PC-9 (cell line): ENCODE data around the gene TMEM59L. TPM values are rescaled to one million over a fixed set of nuclear protein-coding genes. Genes with fewer than 3 reads are reported as not detected.

Source experiments
- BruUV-seq: library from RNA; stranded (reverse); fragments of 400-500 nt; replicated peaks from 2 replicates; lab custom pipeline; 2021; lab: Mats Ljungman, UMichigan
- CTCF ChIA-PET: fragments of 300-600 bp; sonication (Branson Sonifier 250); formaldehyde crosslinking; loops from one replicate; lab custom pipeline; 2022; ENCODE audit warnings: antibody characterized with exemption; lab: Charles Lee
- POLR2A ChIA-PET: fragments of 300-600 bp; sonication (Branson Sonifier 250); formaldehyde crosslinking; loops from one replicate; lab custom pipeline; 2022; ENCODE audit warnings: antibody characterized with exemption; ENCODE audit not compliant: unreplicated experiment; lab: Charles Lee
- DNase-seq, 2 experiments: peaks; one replicate each; pipeline versions ENCODE4 v3.0.0 to v3.0.0-alpha.2; 2015 to 2022; ENCODE audit warnings: mixed read lengths in 1 of 2
- H2AFZ ChIP-seq: fragments of 200-600 bp; sonication (generic); 2 replicates; pipeline ENCODE4 v1.8.1; 2017; ENCODE audit warnings: antibody characterized with exemption
- H3F3A ChIP-seq: fragments of 200-600 bp; sonication (generic); 2 replicates; pipeline ENCODE4 v1.8.1; 2017; ENCODE audit warnings: antibody characterized with exemption, mild to moderate bottlenecking, low read depth; ENCODE audit not compliant: insufficient read depth
- H3K27ac ChIP-seq: fragments of 200-600 bp; sonication (generic); 2 replicates; pipeline ENCODE4 v1.6.1; 2016; ENCODE audit warnings: mixed run types
- H3K27me3 ChIP-seq: fragments of 200-600 bp; sonication (generic); 2 replicates; pipeline ENCODE4 v1.6.1; 2016; ENCODE audit warnings: low read depth, mixed run types; ENCODE audit not compliant: insufficient read depth
- H3K36me3 ChIP-seq: fragments of 200-600 bp; sonication (generic); 2 replicates; pipeline ENCODE4 v1.6.1; 2016; ENCODE audit warnings: low read depth, mixed run types
- H3K4me1 ChIP-seq: fragments of 200-600 bp; sonication (generic); replicated peaks from 2 replicates; pipeline ENCODE4 v1.6.1; 2016; ENCODE audit warnings: mixed run types; ENCODE audit not compliant: insufficient read depth
- H3K4me2 ChIP-seq: fragments of 200-600 bp; sonication (generic); 2 replicates; pipeline ENCODE4 v1.6.1; 2017; ENCODE audit warnings: mixed run types
- H3K4me3 ChIP-seq: fragments of 200-600 bp; sonication (generic); 2 replicates; pipeline ENCODE4 v1.6.1; 2016; ENCODE audit warnings: mixed run types
- H3K79me2 ChIP-seq: fragments of 200-600 bp; sonication (generic); 2 replicates; pipeline ENCODE4 v1.6.1; 2017; ENCODE audit warnings: low read depth, mixed run types
- H3K9me2 ChIP-seq: fragments of 200-600 bp; sonication (generic); 2 replicates; pipeline ENCODE4 v1.8.1; 2017; ENCODE audit warnings: mild to moderate bottlenecking; ENCODE audit not compliant: insufficient read depth
- H3K9me3 ChIP-seq: fragments of 200-600 bp; sonication (generic); 2 replicates; pipeline ENCODE4 v1.8.1; 2016; ENCODE audit warnings: low read depth; ENCODE audit not compliant: insufficient read depth
- H4K20me1 ChIP-seq: fragments of 200-600 bp; sonication (generic); 2 replicates; pipeline ENCODE4 v1.8.1; 2017; ENCODE audit not compliant: insufficient read depth
- CTCF ChIP-seq: fragments of 200-600 bp; sonication (generic); conservative IDR thresholded peaks from 2 replicates; pipeline ENCODE4 v1.6.1; 2017; ENCODE audit warnings: mixed run types, antibody characterized with exemption, mild to moderate bottlenecking, moderate library complexity
- EZH2 ChIP-seq: fragments of 200-600 bp; sonication (generic); IDR thresholded peaks from 2 replicates; pipeline ENCODE4 v1.8.0; 2017; ENCODE audit warnings: antibody characterized with exemption, low read depth
- intact Hi-C: fragments of 100-400 bp; cut with micrococcal nuclease; formaldehyde crosslinking; loops from one replicate; pipeline ENCODE4 v1.10.0; 2022; ENCODE audit not compliant: unreplicated experiment
- total RNA-seq: library from RNA; stranded (reverse); gene quantifications from 2 replicates; pipeline ENCODE4 v1.2.3, GENCODE V29; 2021

Gene TMEM59L
- total RNA-seq, 1 experiment from 2014 or later = 0.65 TPM

GRCh38 chr19:18650021-18650390, 37.3 kb downstream of the TMEM59L start:
- no peak for DNase-seq
- no peak for TF ChIP-seq CTCF
- TF ChIP-seq EZH2 = no peak
- no peaks in the 10 kb centered on the region for H3F3A ChIP-seq
- H3K4me2 ChIP-seq = no peak overlapping the region
- ChIA-PET CTCF (no interaction called here), POLR2A (no interaction called here)
- no peak overlapping the region for H3K4me3 ChIP-seq
- no TSS peak for BruUV-seq
- intact Hi-C loops = no loop called here
- no peak overlapping the region for H2AFZ ChIP-seq
- no peaks in the 10 kb centered on the region for H3K79me2 ChIP-seq
- H3K9me2 ChIP-seq = no peaks in the 10 kb centered on the region
- H3K9me3 ChIP-seq = no peaks in the 10 kb centered on the region
- H4K20me1 ChIP-seq = peaks cover 32% of the 10 kb centered on the region
- no peaks in the 10 kb centered on the region for H3K27me3 ChIP-seq
- no peak overlapping the region for H3K27ac ChIP-seq
- H3K36me3 ChIP-seq = no peaks in the 10 kb centered on the region
- H3K4me1 ChIP-seq = no peaks in the 10 kb centered on the region

GRCh38 chr19:18650468-18651041, 37.9 kb downstream of the TMEM59L start:
- Histone ChIP-seq H2AFZ (no peak overlapping the region), H3K9me3 (no peaks in the 10 kb centered on the region), H3K4me3 (no peak overlapping the region), H4K20me1 (peaks cover 26% of the 10 kb centered on the region), H3K79me2 (no peaks in the 10 kb centered on the region), H3K4me2 (no peak overlapping the region), H3K4me1 (no peaks in the 10 kb centered on the region), H3K27ac (no peak overlapping the region), H3K27me3 (no peaks in the 10 kb centered on the region), H3K36me3 (no peaks in the 10 kb centered on the region), H3F3A (no peaks in the 10 kb centered on the region), H3K9me2 (no peaks in the 10 kb centered on the region)
- ChIA-PET CTCF (no interaction called here), POLR2A (interaction anchor here (0.6 kb wide), 1 partner anchor 63 kb away, joined by 3 read pairs; no protein-coding TSS in a partner anchor)
- no peak for DNase-seq
- intact Hi-C loops = no loop called here
- TF ChIP-seq EZH2 (no peak), CTCF (no peak)
- BruUV-seq = no TSS peak

GRCh38 chr19:18651300-18651699, 38.6 kb downstream of the TMEM59L start:
- Histone ChIP-seq H3F3A (no peaks in the 10 kb centered on the region), H3K4me2 (no peak overlapping the region), H4K20me1 (peaks cover 24% of the 10 kb centered on the region), H3K4me1 (no peaks in the 10 kb centered on the region), H3K27ac (no peak overlapping the region), H3K9me3 (no peaks in the 10 kb centered on the region), H3K79me2 (no peaks in the 10 kb centered on the region), H3K27me3 (no peaks in the 10 kb centered on the region), H3K36me3 (no peaks in the 10 kb centered on the region), H3K4me3 (no peak overlapping the region), H3K9me2 (no peaks in the 10 kb centered on the region), H2AFZ (no peak overlapping the region)
- CTCF ChIA-PET = no interaction called here
- DNase-seq = no peak
- no TSS peak for BruUV-seq
- TF ChIP-seq EZH2 (no peak), CTCF (no peak)
- intact Hi-C loops = no loop called here
- POLR2A ChIA-PET = interaction anchor here (0.6 kb wide), 1 partner anchor 63 kb away, joined by 3 read pairs; no protein-coding TSS in a partner anchor
